Chondrocyte (in vitro differentiated cells): ENCODE measurements around the gene MTR. TPM values are rescaled to one million over a fixed set of nuclear protein-coding genes. Genes with fewer than 3 reads are reported as not detected.

Source experiments
- DNase-seq: peaks from one replicate; pipeline ENCODE4 v3.0.0; 2021; ENCODE audit warnings: mixed read lengths, low spot score
- H3K27ac Mint-ChIP-seq: one replicate; pipeline ENCODE4 v1.8.0; 2021; ENCODE audit warnings: mild to moderate bottlenecking, moderate library complexity, mixed read lengths; ENCODE audit not compliant: unreplicated experiment
- H3K27me3 Mint-ChIP-seq: 2 replicates; pipeline ENCODE4 v1.8.0; 2021; ENCODE audit warnings: low read depth, mixed read lengths
- H3K36me3 Mint-ChIP-seq: 2 replicates; pipeline ENCODE4 v1.8.0; 2021; ENCODE audit warnings: low read depth, mixed read lengths
- H3K4me1 Mint-ChIP-seq: 2 replicates; pipeline ENCODE4 v1.8.0; 2021; ENCODE audit warnings: low read depth, mild to moderate bottlenecking, mixed read lengths
- H3K4me3 Mint-ChIP-seq: one replicate; pipeline ENCODE4 v1.8.0; 2021; ENCODE audit warnings: mild to moderate bottlenecking, moderate library complexity, mixed read lengths; ENCODE audit not compliant: unreplicated experiment
- H3K9me3 Mint-ChIP-seq: 2 replicates; pipeline ENCODE4 v1.8.0; 2021; ENCODE audit warnings: low read depth, mixed read lengths
- CTCF ChIP-seq: fragments of 200-600 bp; sonication (generic); IDR thresholded peaks from 2 replicates; pipeline ENCODE4 v1.5.0; 2021; ENCODE audit warnings: antibody characterized with exemption, mild to moderate bottlenecking, moderate library complexity
- total RNA-seq: library from RNA; stranded (reverse); gene quantifications from 3 replicates; pipeline ENCODE4 v1.2.1, GENCODE V29; 2021

The MTR gene
- total RNA-seq, 1 donor from 2014 or later = 39.1 TPM

DNA sequence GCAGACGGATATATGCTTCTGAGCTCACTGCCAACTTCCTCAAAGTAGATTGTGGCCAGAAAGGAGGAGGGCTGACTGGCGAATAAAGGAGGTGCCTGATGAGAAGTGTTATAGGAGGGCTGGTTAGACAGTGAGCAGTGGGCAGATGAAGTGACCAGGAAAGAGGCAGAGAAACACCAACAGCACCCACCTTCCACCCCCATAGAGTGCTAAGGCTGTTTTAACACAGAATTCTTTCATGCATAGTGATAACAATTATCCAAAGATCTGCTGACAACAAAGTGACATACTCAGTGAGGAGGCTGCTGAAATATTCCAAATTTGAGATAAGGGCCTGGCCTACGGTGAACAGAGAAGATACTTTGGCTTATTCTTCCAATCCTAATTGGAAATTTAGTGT, 21.2 kb upstream of the MTR start:
- Mint-ChIP-seq H3K27ac (no peak overlapping the region), H3K36me3 (peaks cover 1% of the 10 kb centered on the region), H3K27me3 (peaks cover 14% of the 10 kb centered on the region), H3K4me3 (no peak overlapping the region), H3K4me1 (no peaks in the 10 kb centered on the region), H3K9me3 (peaks cover 9% of the 10 kb centered on the region)
- TF ChIP-seq CTCF = no peak
- no peak for DNase-seq

DNA sequence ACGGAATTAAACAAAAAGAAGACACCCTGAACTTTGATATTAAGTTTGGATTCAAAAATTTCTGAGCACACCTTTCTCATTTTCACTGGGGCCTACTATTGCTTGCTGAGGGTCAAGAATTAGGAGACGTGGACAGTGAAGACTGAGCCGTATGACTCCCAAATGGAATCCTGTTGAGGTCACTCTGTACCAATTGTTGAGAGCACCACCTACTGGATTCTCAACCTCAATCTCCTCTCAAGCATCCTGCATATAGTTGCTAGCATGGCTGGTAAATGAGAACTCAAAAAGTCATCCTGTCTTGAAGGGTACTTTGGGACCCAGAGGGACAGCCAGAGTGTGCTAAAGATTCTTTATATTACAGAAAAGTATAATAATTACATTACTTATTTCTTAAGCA, 20.2 kb upstream of the MTR start:
- peak; percentile 57 for TF ChIP-seq CTCF
- Mint-ChIP-seq H3K36me3 (peaks cover 7% of the 10 kb centered on the region), H3K27ac (no peak overlapping the region), H3K9me3 (peaks cover 16% of the 10 kb centered on the region), H3K4me1 (no peaks in the 10 kb centered on the region), H3K27me3 (peaks cover 9% of the 10 kb centered on the region), H3K4me3 (no peak overlapping the region)
- DNase-seq = no peak

- DNase-seq = no peak
- H3K27ac Mint-ChIP-seq = no peak overlapping the region
- no peak overlapping the region for H3K4me3 Mint-ChIP-seq
- H3K4me1 Mint-ChIP-seq = no peaks in the 10 kb centered on the region
- no peak for TF ChIP-seq CTCF
- H3K27me3 Mint-ChIP-seq = peaks cover 9% of the 10 kb centered on the region
- peaks cover 16% of the 10 kb centered on the region for H3K9me3 Mint-ChIP-seq
- peaks cover 7% of the 10 kb centered on the region for H3K36me3 Mint-ChIP-seq
Measured at GRCh38 chr1:236779312-236779711, 15.8 kb upstream of the MTR start.

DNA sequence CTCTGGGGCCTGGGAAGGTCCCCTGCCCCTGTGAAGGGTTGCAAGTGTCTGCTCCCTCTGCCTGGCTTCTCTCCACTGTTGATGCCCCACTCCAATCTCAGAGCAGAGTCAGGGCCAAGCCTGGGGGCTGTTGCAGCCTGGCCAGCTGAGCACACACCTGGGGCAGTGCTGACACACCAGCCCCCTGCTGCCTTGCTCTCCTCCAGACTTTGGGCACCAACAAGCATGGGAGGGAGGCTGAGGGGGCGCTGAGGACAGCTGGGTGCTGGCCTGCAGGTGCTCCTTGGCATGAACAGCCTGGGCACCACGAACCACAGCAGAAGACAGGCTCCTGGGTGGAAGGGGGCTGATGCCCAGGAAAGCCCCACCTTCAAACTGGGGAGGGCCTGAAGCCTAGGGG, 9.6 kb upstream of the MTR start:
- Mint-ChIP-seq H3K27me3 (peaks cover 10% of the 10 kb centered on the region), H3K36me3 (no peaks in the 10 kb centered on the region), H3K4me3 (no peak overlapping the region), H3K27ac (no peak overlapping the region), H3K4me1 (no peaks in the 10 kb centered on the region), H3K9me3 (no peaks in the 10 kb centered on the region)
- no peak for DNase-seq
- TF ChIP-seq CTCF = no peak

- no peak overlapping the region for H3K27ac Mint-ChIP-seq
- H3K4me1 Mint-ChIP-seq = no peaks in the 10 kb centered on the region
- H3K27me3 Mint-ChIP-seq = peaks cover 13% of the 10 kb centered on the region
- no peak overlapping the region for H3K4me3 Mint-ChIP-seq
- H3K9me3 Mint-ChIP-seq = no peaks in the 10 kb centered on the region
- DNase-seq = no peak
- TF ChIP-seq CTCF = no peak
- no peaks in the 10 kb centered on the region for H3K36me3 Mint-ChIP-seq
Measured at GRCh38 chr1:236786453-236786852, 8.6 kb upstream of the MTR start.
